ENCODE measurements around the gene MRNIP. TPM values are rescaled to one million over a fixed set of nuclear protein-coding genes. Genes with fewer than 3 reads are reported as not detected.

MRNIP gene
- polyA plus RNA-seq, 2 of the 4 experiments (the other 2 are of a cell fraction): 21.4 to 29.7 TPM

DNA sequence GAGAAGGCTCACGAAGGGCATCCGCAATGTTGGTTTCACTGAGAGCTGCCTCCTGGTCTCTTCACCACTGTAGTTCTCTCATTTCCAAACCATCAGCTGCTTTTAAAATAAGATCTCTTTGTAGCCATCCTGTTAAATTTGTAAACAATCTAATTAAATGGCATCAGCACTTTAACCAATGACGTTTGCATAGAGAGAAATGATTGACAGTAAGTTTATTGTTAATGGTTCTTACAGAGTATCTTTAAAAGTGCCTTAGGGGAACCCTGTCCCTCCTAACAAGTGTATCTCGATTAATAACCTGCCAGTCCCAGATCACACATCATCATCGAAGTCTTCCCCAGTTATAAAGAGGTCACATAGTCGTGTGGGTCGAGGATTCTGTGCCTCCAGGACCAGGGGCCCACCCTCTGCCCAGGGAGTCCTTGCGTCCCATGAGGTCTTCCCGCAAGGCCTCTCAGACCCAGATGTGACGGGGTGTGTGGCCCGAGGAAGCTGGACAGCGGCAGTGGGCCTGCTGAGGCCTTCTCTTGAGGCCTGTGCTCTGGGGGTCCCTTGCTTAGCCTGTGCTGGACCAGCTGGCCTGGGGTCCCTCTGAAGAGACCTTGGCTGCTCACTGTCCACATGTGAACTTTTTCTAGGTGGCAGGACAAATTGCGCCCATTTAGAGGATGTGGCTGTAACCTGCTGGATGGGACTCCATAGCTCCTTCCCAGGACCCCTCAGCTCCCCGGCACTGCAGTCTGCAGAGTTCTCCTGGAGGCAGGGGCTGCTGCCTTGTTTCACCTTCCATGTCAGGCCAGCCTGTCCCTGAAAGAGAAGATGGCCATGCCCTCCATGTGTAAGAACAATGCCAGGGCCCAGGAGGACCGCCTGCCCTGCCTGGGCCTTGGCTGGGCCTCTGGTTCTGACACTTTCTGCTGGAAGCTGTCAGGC, 21.3 kb downstream of the MRNIP start:
- ChIA-PET CTCF (interaction anchor here (0.6 to 2.3 kb wide), 7 partner anchors 12 to 74 kb away, joined by 3 to 9 read pairs (median 4); partner anchors contain the start of gene TBC1D9B), POLR2A (interaction anchor here (0.6 to 1.4 kb wide), 3 partner anchors 10 to 176 kb away, joined by 3 to 7 read pairs (median 3); partner anchors contain the start of gene SQSTM1)
- no peaks in the 10 kb centered on the region for H3K9me3 ChIP-seq
- peaks cover 34% of the 10 kb centered on the region; the same call in 2 of the 3 replicates for H3K4me1 ChIP-seq
- WGBS (ENCODE audit: missing lambda C conversion rate): 83% methylated on average over 15 of the region's 15 CpGs
- no peak for FAIRE-seq
- peak; percentile 88; the same call in 1 of the 2 replicates for TF ChIP-seq POLR2AphosphoS2 (conservative IDR thresholded peaks at IDR 0.05; ENCODE audit: low read length)
- peak; percentile 81; the same call in 1 of the 2 replicates for TF ChIP-seq FOSB (CRISPR knock-in tag; IDR thresholded peaks at IDR 0.05)
- no peak for TF ChIP-seq GATA3 (IDR thresholded peaks at IDR 0.05; ENCODE audit: borderline replicate concordance)
- no peak for TF ChIP-seq ZC3H11A (IDR thresholded peaks at IDR 0.05)
- TF ChIP-seq JUN (IDR thresholded peaks at IDR 0.05): peak; percentile 14 to 72; a peak in 2 of 5 replicates
- no peak for TF ChIP-seq CEBPB (IDR thresholded peaks at IDR 0.05)
- TF ChIP-seq HOXB5 (CRISPR knock-in tag; IDR thresholded peaks at IDR 0.05): no peak
- TF ChIP-seq ZFP36 (IDR thresholded peaks at IDR 0.05; ENCODE audit: borderline replicate concordance, partially characterized antibody): no peak
- TF ChIP-seq, protein P1, sequence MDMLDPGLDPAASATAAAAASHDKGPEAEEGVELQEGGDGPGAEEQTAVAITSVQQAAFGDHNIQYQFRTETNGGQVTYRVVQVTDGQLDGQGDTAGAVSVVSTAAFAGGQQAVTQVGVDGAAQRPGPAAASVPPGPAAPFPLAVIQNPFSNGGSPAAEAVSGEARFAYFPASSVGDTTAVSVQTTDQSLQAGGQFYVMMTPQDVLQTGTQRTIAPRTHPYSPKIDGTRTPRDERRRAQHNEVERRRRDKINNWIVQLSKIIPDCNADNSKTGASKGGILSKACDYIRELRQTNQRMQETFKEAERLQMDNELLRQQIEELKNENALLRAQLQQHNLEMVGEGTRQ (IDR thresholded peaks at IDR 0.05): no peak
- TF ChIP-seq BHLHE40 (IDR thresholded peaks at IDR 0.05; ENCODE audit: low read depth, low read length): no peak
- TF ChIP-seq, protein P2, sequence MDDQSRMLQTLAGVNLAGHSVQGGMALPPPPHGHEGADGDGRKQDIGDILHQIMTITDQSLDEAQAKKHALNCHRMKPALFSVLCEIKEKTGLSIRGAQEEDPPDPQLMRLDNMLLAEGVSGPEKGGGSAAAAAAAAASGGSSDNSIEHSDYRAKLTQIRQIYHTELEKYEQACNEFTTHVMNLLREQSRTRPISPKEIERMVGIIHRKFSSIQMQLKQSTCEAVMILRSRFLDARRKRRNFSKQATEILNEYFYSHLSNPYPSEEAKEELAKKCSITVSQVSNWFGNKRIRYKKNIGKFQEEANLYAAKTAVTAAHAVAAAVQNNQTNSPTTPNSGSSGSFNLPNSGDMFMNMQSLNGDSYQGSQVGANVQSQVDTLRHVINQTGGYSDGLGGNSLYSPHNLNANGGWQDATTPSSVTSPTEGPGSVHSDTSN (IDR thresholded peaks at IDR 0.05): peak; percentile 13; the same call in 1 of the 2 replicates
- no peak for TF ChIP-seq ZSCAN20 (CRISPR knock-in tag; IDR thresholded peaks at IDR 0.05)
- TF ChIP-seq, protein P3, sequence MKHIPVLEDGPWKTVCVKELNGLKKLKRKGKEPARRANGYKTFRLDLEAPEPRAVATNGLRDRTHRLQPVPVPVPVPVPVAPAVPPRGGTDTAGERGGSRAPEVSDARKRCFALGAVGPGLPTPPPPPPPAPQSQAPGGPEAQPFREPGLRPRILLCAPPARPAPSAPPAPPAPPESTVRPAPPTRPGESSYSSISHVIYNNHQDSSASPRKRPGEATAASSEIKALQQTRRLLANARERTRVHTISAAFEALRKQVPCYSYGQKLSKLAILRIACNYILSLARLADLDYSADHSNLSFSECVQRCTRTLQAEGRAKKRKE (CRISPR knock-in tag; IDR thresholded peaks at IDR 0.05; ENCODE audit: low read depth): no peak
- peak; percentile 4 for TF ChIP-seq MAFK (IDR thresholded peaks at IDR 0.05; ENCODE audit: partially characterized antibody)
- TF ChIP-seq TFCP2L1 (CRISPR knock-in tag; IDR thresholded peaks at IDR 0.05): 0 out of 2 replicates have a peak, but pooled peaks have one; percentile 41
- no peak for TF ChIP-seq RARB (CRISPR knock-in tag; IDR thresholded peaks at IDR 0.05)
- no peak for TF ChIP-seq SREBF2 (IDR thresholded peaks at IDR 0.05)
- peak; percentile 61; the same call in 1 of the 2 replicates for TF ChIP-seq HOXA7 (CRISPR knock-in tag; IDR thresholded peaks at IDR 0.05)
- TF ChIP-seq RAD21 (conservative IDR thresholded peaks at IDR 0.05 in 1 of 2, IDR thresholded peaks at IDR 0.05 in 1 of 2): no peak
- TF ChIP-seq ESRRA (IDR thresholded peaks at IDR 0.05; ENCODE audit: borderline replicate concordance, low read length): no peak
- TF ChIP-seq FOXS1 (CRISPR knock-in tag; IDR thresholded peaks at IDR 0.05): no peak
- TF ChIP-seq JUNB (IDR thresholded peaks at IDR 0.05): no peak
- TF ChIP-seq RNF2 (IDR thresholded peaks at IDR 0.05; ENCODE audit: borderline replicate concordance, low read depth): no peak
- no peak for TF ChIP-seq RFX5 (IDR thresholded peaks at IDR 0.05)
- 0 out of 2 replicates have a peak, but pooled peaks have one; percentile 12 for TF ChIP-seq TP53 (CRISPR knock-in tag; IDR thresholded peaks at IDR 0.05)
- H3K4me3 ChIP-seq: no peak overlapping the region
- 0 out of 6 replicates have a peak overlapping the region, but pooled peaks of 1 of the 2 experiments have one; percentile 0 for H3K27ac ChIP-seq
- no peak overlapping the region for H3K4me2 ChIP-seq
- 0 out of 6 replicates have a peak, but pooled peaks of 1 of the 2 experiments have one; percentile 0 for ATAC-seq
- DNase-seq (ENCODE audit: low read depth in 1 of 2, low spot score in 1 of 2): no peak
